Spleen (tissue), 11 donors: ENCODE results near the gene MYOT. TPM values are rescaled to one million over a fixed set of nuclear protein-coding genes. Genes with fewer than 3 reads are reported as not detected.
A peak's percentile ranks its signal among the peaks of the same experiment; 100 is the strongest.

ENCODE experiments used
- DNase-seq: peaks from one replicate; pipeline ENCODE4 v3.0.0-alpha.2; 2020
- H3K27ac ChIP-seq, 8 donors: fragments of 200-600 bp; sonication (generic) in 7 of 8; 1 replicate in 4 of 8; 2 replicates in 4 of 8; pipeline versions ENCODE4 v1.5.0 to v1.8.0; 2016 to 2021; ENCODE audit warnings: inconsistent platforms in 4 of 8, mild to moderate bottlenecking in 4 of 8, moderate library complexity in 1 of 8
- H3K27me3 ChIP-seq, 7 donors: fragments of 200-600 bp; sonication (generic) in 6 of 7; replicated peaks in 1 of 7; 1 replicate in 4 of 7; 2 replicates in 3 of 7; pipeline versions ENCODE4 v1.5.0 to v1.8.0; 2016 to 2021; ENCODE audit warnings: inconsistent platforms in 3 of 7, mild to moderate bottlenecking in 1 of 7
- H3K36me3 ChIP-seq, 6 donors: fragments of 200-600 bp; sonication (generic) in 5 of 6; 1 replicate in 4 of 6; 2 replicates in 2 of 6; pipeline versions ENCODE4 v1.5.0 to v1.8.0; 2016 to 2021; ENCODE audit warnings: inconsistent platforms in 2 of 6
- H3K4me1 ChIP-seq, 6 donors: fragments of 200-600 bp; sonication (generic) in 5 of 6; 1 replicate in 3 of 6; 2 replicates in 3 of 6; pipeline versions ENCODE4 v1.5.0 to v1.8.0; 2016 to 2021; ENCODE audit warnings: inconsistent platforms in 3 of 6
- H3K4me3 ChIP-seq, 8 donors: fragments of 200-600 bp; sonication (generic) in 7 of 8; 1 replicate in 4 of 8; 2 replicates in 4 of 8; pipeline versions ENCODE4 v1.5.0 to v1.8.0; 2016 to 2021; ENCODE audit warnings: inconsistent platforms in 4 of 8, mild to moderate bottlenecking in 4 of 8, moderate library complexity in 2 of 8
- H3K9me3 ChIP-seq, 8 donors: fragments of 200-600 bp; sonication (generic) in 7 of 8; 1 replicate in 4 of 8; 2 replicates in 4 of 8; pipeline versions ENCODE4 v1.5.0 to v1.8.0; 2016 to 2021; ENCODE audit warnings: inconsistent platforms in 4 of 8
- POLR2A ChIP-seq, 3 donors: fragments of 450-650 bp; IDR thresholded peaks; one replicate each; pipeline ENCODE4 v1.5.1; 2017; ENCODE audit warnings: antibody characterized with exemption in 3 of 3, mild to moderate bottlenecking in 1 of 3
- POLR2AphosphoS5 ChIP-seq, 3 donors: sonication (generic); formaldehyde crosslinking; IDR thresholded peaks; one replicate each; pipeline ENCODE4 v1.5.1; 2017; ENCODE audit warnings: antibody characterized with exemption in 3 of 3
- WGBS, 5 donors: extraction: QIAGEN DNeasy Blood & Tissue Kit in 3 of 5; methylation state at CpG; one replicate each; pipeline versions ENCODE4 v1.1.5 to v1.1.7; 2013 to 2018; 5-methylcytosine and 5-hydroxymethylcytosine counted together
- intact Hi-C: fragments of 100-400 bp; cut with DNase I; formaldehyde crosslinking; loops from one replicate; pipeline ENCODE4 v1.15.0; 2023; ENCODE audit warnings: low total_unique reads
- polyA plus RNA-seq, 3 donors: library from polyadenylated mRNA; stranded (reverse); fragments of 200-250 nt; gene quantifications; one replicate each; pipeline ENCODE4 v1.2.1, GENCODE V29; 2013
- total RNA-seq, 7 donors: library from RNA; depleted of rRNA in 3 of 7; stranded (reverse); fragments of >200 nt in 3 of 7; fragmentation: NEBNext Ultra II Directional in 4 of 7; extraction: Animal tissue kit (Norgen Biotek cat#: 25700) in 4 of 7; gene quantifications; one replicate each; pipeline versions ENCODE4 v1.1.0 to v1.2.1, GENCODE V29; 2016 to 2021
- TF ChIP-seq, protein P1 (sequence below), 11 experiments: fragments of 200-600 bp in 7 of 11; fragments of 450-650 bp in 4 of 11; sonication (generic) in 4 of 11; IDR thresholded peaks in 8 of 11; conservative IDR thresholded peaks in 3 of 11; 1 replicate in 7 of 11; 2 replicates in 4 of 11; pipeline versions ENCODE4 v1.4.0 to v1.8.0; 2016 to 2021; ENCODE audit warnings: antibody characterized with exemption in 11 of 11, inconsistent platforms in 4 of 11, mild to moderate bottlenecking in 1 of 11
- donor health status: healthy with polysubstance abuse.
- donor health status: DM: no; HTN: no; CAD: no; lungs with moderate emphysema.
- donor health status: DM: no; HTN: no; CAD: no.
- donor health status: Bipolar disorder and iron deficiency.
- donor health status: healthy.
- donor health status: DM: no; HTN: no; CAD: no.
- donor health status: DM: yes; HTN: yes; CAD: no.

MYOT gene
- total and polyA plus RNA-seq, 10 donors, result 0.27 to 0.94 (median 0.66) TPM; not detected in 3

DNA sequence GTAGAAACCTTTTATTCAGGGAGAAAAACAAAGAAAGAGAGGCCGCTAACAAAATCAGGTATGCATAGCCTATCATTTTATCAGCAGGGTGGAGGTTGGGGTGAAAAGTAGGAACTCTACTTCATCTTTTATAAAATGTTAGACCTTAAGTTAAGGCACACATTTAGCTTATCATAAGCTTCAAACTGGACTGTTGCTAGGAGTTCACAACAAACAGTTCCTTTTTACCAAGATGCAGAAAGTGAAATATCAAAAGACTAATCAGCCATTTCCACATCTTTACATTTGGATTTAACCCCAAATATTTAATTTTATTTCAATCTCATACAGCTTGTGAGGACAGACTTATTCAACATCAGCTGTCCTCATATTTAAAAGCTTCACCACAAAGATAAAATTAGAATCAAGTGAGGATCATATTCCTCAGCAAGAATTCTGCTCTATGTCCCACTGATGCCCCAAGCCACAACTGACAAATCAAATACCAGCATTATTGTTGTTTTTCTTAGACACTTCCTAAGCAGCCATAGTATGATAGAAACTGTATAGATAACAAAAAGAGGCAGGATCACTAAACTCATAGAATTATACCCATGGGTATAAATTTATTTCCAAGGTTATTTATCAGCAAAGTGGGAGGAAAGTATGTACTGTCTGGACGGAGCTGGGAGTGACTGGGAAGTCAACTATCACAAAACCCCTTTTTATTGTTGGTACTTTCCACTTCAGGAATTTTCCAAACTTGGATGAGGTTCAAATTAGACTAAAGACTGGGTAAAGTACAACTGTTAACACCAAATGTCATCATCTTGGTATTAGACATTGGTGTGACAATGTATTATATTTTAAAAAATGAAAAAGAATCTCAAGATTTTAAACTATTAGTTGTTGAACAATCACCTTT lies 29.9 kb upstream of the MYOT start:
- H3K4me1 ChIP-seq, result peaks cover 0 to 11% (median 5%) of the 10 kb centered on the region in 6 donors
- H3K27me3 ChIP-seq, result no peaks in the 10 kb centered on the region
- intact Hi-C loops, result no loop called here
- no peaks in the 10 kb centered on the region for H3K36me3 ChIP-seq
- 79 to 86% (median 81%) methylated on average over 2 of the region's 2 CpGs for WGBS, 5 donors
- H3K4me3 ChIP-seq, result no peak overlapping the region
- no peaks in the 10 kb centered on the region for H3K9me3 ChIP-seq
- DNase-seq, result no peak
- no peak for TF ChIP-seq POLR2A (IDR thresholded peaks at IDR 0.05)
- TF ChIP-seq, protein P1, sequence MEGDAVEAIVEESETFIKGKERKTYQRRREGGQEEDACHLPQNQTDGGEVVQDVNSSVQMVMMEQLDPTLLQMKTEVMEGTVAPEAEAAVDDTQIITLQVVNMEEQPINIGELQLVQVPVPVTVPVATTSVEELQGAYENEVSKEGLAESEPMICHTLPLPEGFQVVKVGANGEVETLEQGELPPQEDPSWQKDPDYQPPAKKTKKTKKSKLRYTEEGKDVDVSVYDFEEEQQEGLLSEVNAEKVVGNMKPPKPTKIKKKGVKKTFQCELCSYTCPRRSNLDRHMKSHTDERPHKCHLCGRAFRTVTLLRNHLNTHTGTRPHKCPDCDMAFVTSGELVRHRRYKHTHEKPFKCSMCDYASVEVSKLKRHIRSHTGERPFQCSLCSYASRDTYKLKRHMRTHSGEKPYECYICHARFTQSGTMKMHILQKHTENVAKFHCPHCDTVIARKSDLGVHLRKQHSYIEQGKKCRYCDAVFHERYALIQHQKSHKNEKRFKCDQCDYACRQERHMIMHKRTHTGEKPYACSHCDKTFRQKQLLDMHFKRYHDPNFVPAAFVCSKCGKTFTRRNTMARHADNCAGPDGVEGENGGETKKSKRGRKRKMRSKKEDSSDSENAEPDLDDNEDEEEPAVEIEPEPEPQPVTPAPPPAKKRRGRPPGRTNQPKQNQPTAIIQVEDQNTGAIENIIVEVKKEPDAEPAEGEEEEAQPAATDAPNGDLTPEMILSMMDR (IDR thresholded peaks at IDR 0.05 in 8 of 11, conservative IDR thresholded peaks at IDR 0.05 in 3 of 11), result no peak
- TF ChIP-seq POLR2AphosphoS5 (IDR thresholded peaks at IDR 0.05), result no peak
- peak overlapping the region in 1 of 8 donors; percentile 3 for H3K27ac ChIP-seq

DNA sequence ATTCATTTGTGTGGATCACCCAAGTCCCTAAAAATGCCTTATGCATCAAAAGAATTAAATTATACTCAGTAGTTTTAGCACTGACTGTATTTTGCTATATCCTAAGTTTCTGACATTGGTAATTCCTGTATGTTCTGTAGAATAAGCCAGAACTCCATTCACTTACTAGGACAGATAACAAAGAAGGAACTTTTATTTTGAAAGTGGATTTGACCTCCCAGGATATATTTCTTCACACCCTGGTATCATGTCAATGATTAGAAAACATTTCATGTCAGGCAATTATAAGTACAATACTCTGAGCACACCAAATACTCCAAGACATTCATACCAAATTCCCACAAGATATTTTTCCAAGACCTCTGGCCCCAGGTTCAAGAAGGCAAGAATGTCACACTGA lies 28.7 kb upstream of the MYOT start:
- no peak for DNase-seq
- Histone ChIP-seq H3K4me1 (peaks cover 0 to 11% (median 5%) of the 10 kb centered on the region in 6 donors), H3K27ac (no peak overlapping the region), H3K27me3 (no peaks in the 10 kb centered on the region), H3K4me3 (no peak overlapping the region), H3K36me3 (no peaks in the 10 kb centered on the region), H3K9me3 (no peaks in the 10 kb centered on the region)
- TF ChIP-seq POLR2A (IDR thresholded peaks at IDR 0.05), result no peak
- TF ChIP-seq, protein P1 (IDR thresholded peaks at IDR 0.05 in 8 of 11, conservative IDR thresholded peaks at IDR 0.05 in 3 of 11), result no peak
- TF ChIP-seq POLR2AphosphoS5 (IDR thresholded peaks at IDR 0.05), result no peak
- intact Hi-C loops, result no loop called here

DNA sequence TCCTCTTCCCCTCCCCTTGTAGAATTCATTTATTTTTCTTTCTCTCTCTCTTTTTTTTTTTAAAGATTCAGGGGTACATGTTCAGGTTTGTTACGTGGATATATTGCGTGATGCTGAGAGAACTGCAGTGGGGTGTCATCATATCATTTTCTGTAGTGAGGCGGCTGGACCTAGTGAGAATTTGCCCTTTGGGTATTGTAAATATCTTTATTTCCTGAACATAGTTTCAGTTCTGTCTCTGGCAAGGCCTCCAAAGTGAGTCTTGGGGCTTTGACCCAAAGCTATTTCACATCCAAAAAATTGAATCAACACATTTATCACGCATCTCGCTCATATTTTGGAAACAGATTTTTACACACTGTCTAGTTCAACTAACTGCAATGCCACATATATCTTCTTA lies 25.4 kb upstream of the MYOT start:
- Histone ChIP-seq H3K27ac (no peak overlapping the region), H3K27me3 (no peaks in the 10 kb centered on the region), H3K4me3 (no peak overlapping the region), H3K9me3 (no peaks in the 10 kb centered on the region), H3K4me1 (peaks cover 0 to 11% (median 4%) of the 10 kb centered on the region in 6 donors), H3K36me3 (peaks cover 0 to 5% (median 0%) of the 10 kb centered on the region in 6 donors)
- WGBS, 5 donors, result 73 to 85% (median 80%) methylated on average over 5 of the region's 5 CpGs
- intact Hi-C loops, result no loop called here
- DNase-seq, result no peak
- TF ChIP-seq, protein P1 (IDR thresholded peaks at IDR 0.05 in 8 of 11, conservative IDR thresholded peaks at IDR 0.05 in 3 of 11), result no peak
- TF ChIP-seq POLR2AphosphoS5 (IDR thresholded peaks at IDR 0.05) (no peak), POLR2A (IDR thresholded peaks at IDR 0.05) (no peak)

DNA sequence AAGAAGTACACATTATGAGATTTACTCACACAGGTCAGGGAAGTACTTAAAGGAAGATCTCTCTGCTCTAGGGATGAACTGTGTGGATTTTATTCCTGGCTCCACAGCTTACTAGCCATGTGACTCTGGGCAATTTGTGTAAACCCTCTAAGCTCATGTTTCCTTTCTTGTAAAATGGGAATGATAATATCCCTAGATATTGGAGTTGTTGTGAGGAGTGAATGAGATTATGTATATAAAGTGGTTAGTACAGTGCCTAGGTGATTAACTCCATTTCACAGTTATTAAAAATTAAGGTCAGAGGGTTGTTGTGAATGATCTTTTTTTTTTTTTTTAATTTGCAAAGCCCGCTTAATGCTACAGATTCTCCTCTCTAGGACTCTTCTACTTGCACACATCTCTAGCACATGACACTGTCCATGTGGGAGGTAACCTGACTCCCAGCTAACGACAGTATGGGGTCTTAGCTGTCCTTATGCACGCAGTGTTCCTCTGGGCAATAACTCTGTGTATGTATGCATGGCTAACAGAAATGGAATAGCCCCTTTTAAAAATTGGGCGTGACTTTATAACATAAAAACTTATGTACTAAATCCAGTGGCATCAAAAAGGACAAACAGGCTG lies 23.9 kb upstream of the MYOT start:
- Histone ChIP-seq H3K9me3 (no peaks in the 10 kb centered on the region), H3K36me3 (peaks cover 0 to 5% (median 0%) of the 10 kb centered on the region in 6 donors), H3K4me3 (no peak overlapping the region), H3K4me1 (peaks cover 0 to 11% (median 2%) of the 10 kb centered on the region in 6 donors), H3K27ac (no peak overlapping the region), H3K27me3 (no peaks in the 10 kb centered on the region)
- no peak for DNase-seq
- TF ChIP-seq, protein P1 (IDR thresholded peaks at IDR 0.05 in 8 of 11, conservative IDR thresholded peaks at IDR 0.05 in 3 of 11), result no peak
- no peak for TF ChIP-seq POLR2AphosphoS5 (IDR thresholded peaks at IDR 0.05)
- WGBS, 5 donors, result 73 to 97% (median 83%) methylated on average over 4 of the region's 4 CpGs
- intact Hi-C loops, result no loop called here
